ENCODE measurements around the gene PHOX2A.

GRCh38 chr11:72222907-72223614 is 20.9 kb downstream of the PHOX2A start:
- TF ChIP-seq CTCF (IDR thresholded peaks at IDR 0.05) (peak in 2 of 3 experiments; percentile 14 to 38), POLR2A (IDR thresholded peaks at IDR 0.05) (peak in 1 of 2 donors; percentile 44), POLR2AphosphoS5 (IDR thresholded peaks at IDR 0.05; ENCODE audit: insufficient read depth in 1 of 2, low read depth in 1 of 2) (peak in 1 of 2 donors; percentile 93)

Measured in vagina (tissue), 2 donors.